NCI-H1105 (cell line): ENCODE data around the gene ELF4.
A peak's percentile ranks its signal among the peaks of the same experiment; 100 is the strongest.
"Not testable (repeated sequence)": the region's sequence is repeated elsewhere in the genome, so short reads cannot be mapped to it uniquely, and the experiment has no call there.

Source experiments
- DNase-seq: peaks from one replicate; lab custom pipeline; 2025; lab: John Stamatoyannopoulos, UW

Gene ELF4

DNA sequence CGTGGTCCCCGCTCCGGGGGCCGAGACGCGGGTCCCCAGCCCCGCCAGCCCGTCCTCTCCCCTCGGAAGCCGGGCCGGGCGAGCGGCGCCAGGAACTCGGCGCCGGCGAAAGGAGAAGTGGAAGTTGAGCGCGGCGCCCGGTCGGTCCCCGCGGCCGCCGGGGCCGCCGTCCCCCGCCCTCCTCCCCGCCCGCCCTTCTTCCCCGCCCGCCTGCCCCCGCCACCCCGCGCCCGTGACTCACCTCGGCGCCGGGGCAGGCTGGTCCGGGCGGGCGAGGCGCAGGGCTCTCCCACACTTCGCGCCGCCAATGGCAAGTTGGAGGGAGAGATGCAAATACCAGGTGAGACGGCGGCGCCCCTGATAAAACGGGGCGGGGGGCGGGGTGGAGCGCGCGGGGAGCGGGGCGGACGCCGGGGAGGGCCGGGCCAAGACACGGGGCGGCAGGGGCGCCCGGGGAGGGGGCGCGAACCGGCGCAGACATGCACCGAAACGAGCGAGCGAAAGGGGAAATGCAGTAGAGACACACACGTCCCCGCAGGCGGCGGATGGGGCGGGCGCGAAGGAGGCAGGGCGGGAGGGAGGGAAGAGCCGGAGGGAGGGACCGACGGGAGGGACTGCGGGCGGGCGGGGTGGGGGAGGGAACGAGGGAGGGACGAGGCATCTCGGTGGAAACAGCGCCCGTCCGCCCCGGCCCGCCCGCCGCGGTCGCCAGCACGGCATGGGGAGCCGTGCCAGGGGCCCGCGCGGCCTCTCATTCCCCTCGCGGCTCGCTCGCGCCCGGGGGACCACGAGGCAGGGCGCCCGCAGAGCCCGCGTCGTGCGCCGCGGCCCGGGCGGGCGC, at the start of gene ELF4:
ELF4 (minus strand) TSS at position 119 of the 841 bp plus-strand sequence. CDS start 29,167 bp downstream, outside the sequence.
- peak; percentile 27 for DNase-seq

DNA sequence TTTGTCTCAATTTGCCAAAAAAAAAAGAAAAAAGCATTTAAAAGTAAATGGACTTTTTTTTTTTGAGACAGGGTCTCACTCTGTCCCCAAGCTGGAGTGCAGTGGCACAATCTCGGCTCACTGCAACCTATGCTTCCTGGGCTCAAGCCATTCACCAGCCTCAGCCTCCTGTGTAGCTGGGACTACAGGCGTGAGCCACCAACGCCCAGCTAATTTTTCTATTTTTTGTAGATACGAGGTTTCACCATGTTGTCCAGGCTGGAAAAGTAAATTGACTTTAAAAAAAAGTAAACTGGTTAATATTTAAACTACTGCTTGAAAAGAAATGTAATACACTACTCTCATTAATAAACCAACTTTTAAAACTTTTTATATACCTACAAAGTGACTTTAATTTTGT, 49.5 kb upstream of the ELF4 start:
- DNase-seq: no peak

DNA sequence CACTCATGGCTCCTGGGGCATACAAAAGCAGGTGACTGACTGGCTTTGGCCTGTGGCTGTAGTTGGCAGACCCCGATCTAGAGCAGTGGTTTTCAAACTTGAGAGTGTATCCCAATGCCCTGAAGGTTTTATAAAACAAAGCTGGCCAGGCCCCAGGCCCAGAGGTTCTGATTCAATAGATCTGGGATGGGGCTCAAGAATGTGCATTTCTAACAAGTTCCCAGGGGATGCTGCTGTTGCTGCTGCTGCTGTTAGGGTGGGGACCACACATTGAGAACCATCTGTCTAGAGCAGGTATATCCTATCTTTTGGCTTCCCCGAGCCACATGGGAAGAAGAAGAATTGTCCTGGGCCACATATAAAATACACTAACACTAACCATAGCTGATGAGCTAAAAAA, 48.0 kb upstream of the ELF4 start:
- DNase-seq: no peak

DNA sequence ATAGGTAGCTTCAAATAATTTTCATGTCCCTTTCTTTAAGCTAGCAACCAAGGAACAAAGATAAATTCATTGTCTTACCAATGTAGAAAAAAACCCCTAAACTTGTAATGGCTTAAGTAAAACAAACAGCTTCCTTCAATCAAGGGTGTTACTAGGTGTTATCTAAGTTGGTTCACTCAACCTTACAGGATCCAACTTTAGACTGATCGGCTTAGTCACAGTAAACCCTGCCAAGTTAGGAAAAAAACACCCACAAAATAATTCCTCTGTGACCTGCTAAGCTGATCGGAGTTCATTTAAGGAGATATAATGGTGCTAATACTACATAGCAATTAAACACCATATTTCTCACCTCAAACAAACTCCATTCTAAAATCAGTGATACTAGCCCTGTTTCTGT, 45.3 kb upstream of the ELF4 start:
- no peak for DNase-seq

DNA sequence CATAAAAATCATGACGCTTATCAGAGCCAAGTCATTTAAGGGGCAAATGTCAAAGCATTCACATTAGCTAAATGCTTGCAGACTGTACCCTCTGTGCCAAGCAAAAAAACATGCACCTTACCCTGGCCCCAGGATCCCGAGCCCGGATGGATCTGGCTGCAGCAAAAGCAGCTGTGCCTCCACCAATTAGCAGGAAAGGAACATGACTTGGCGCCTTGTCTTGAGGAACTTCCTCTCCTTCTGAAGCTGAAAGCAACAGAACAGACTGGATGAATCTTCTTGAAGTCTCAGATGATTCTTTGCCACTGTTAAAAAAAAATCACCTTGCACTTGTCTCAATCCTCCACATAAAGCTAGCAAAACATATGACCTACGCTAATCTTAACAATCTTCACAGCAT, 37.3 kb upstream of the ELF4 start:
- DNase-seq: no peak

DNA sequence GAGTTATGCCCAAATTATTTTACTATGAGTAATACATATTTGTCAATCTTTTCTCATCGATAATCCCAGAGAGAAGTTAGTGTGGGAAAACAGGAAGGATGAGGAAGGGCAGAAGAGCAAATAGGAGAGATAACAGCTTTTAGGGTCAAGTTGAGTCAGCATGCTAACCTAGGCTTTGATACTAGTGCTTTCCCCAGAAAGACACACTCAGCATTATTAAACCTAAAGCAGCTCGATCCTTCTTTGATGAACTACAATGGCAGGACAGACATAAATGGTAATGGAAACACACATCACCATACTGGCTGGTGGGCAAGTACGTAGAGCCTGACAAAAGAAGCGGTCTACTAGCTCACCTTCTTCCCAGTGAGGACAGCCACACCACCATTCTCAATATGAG, 34.8 kb upstream of the ELF4 start:
- no peak for DNase-seq

DNA sequence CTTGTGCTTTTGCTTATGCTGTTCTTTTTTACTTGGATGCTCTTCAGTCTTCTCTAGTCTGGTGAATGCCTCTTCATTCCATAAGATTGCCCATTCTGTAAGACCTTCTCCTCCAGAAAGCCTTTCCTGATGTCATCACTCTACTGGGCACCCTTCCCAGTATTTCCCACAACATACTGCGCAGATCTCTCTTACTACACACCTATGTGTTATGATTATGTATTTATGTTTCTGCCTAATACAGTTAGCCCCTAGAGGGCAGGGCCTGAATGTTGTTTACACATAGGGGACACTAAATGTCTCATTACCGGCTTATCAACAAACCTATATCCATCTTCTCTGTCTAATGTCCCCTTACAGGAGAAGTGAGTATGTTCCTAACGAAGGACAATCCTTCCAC, 34.2 kb upstream of the ELF4 start:
- DNase-seq: no peak

DNA sequence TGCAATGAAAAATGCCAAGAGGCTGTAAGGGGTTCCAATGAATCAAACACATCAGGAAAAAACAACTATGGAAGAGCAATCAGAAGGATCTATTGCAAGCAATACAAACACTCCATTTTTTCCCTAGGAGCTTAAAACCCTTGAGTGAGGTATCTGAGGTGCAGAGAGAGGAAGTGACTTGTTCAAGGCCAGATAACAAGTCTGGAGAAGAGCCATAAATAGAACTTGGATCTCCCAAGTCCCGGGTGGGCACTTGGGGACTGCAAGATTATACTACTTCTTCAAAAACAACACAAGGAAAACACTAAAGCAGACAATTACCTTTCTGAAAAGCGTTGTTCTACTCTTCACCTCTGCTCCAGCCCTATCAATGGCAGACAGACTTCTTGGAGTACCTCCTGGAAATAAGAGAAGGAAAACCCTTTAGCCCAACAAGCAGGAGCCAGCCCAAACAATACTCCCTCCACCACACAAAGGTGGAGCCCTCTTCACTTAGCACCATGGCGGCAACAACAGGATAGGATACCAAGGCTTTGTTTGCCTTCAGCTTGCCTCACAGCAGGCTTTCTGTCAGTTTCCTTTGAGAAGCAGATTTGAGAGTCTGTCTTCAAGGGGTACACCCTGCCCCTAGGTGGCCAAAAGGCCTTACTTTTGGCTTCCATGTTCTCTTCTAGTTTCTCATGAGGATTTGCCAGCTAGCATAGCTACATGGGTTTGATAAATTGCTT, 29.3 kb upstream of the ELF4 start:
- no peak for DNase-seq

DNA sequence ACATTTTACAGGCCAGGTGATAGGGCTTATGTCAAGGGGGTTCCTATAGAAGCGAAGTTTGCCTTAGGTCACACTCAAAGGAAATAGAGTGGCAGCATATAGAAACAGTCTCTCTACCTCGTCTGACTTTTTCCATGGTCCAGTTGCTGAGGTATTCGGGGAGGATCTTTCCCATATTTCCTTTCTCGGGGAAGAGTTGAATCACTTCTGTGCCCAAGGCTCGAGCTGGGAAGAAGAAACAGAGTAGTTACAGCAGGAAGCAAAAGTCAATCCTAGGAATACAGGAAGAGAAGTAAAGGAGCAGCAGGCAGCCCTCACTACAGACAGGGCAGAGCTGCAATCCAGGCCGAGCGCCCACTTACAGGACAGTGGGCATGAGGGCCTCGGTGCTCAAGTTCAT, 26.7 kb upstream of the ELF4 start:
- DNase-seq: no peak

DNA sequence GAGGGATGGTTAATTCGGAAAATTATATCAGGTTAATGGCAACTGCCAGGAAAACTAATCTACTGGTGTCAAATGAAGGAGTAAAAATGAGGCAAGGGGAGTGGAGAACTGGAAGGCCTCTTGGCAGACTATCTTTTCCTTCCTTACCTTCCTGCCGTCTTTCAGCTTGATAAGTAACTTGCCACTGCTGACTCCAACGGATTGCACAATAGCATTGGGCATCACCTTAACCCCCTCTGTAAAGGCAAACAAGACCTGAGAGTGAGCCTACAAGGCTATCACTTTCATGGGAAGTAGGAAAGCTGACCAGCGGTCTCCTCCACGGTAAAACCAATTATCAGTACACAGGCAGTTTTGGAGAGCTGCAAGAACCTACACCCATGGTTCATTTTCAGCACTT, 26.2 kb upstream of the ELF4 start:
- DNase-seq: no peak

DNA sequence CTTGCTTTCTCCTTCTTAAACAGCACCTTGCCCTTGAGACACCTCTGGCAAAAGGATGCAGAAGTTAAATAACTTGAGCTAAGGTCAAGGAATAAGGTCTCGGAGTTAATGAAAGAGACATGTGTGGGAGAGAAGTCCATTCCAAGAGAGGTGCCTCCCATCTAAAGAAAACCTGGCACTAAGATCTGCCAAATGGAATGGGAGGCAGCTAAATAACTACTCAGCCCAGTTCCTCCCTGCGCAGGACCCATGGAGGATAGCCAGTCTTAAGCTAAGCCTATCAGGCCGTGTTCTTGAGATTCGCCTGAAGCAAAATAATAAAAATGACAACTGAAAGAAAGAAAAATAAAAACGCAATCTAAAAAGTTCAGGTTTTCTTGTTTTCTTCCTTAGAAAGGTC, 20.7 kb upstream of the ELF4 start:
- DNase-seq: no peak

DNA sequence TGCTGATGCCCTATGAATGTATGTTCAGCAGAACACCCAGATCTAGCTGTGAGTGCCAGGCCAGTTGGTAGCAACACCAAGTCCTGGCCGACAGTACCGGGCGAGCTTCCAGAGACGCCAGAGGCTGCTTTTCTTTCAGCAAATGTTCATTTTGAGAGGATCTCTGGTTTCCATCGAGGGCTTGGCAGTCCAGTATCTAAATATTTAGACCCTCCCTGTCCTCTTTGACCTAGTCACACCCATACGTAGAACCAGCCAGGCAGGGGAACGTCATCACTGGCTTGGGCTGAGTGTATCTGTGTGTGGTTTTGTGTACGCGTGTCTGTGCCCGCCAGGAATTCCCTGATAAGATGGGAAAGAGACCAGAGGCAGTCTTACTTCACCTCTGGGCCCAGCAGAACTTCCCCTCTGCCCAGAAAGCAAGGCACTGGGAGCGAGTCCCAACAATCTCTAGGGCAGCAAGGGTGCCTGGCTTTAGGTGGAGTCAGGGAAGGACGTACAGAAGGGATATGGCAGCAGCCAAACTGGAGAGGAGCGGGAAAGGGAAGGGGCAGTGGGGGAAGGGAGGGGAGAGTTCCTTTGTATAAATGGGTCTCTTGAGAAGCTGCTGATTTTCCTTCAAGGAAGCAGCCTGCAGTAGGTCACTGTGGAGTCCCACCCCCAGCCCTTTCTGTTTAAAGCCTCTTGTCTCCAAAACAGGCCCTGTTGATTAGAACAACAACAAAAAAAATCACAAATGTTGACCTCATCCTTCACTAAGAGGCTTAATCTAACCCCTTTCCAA, 15.0 kb upstream of the ELF4 start:
- DNase-seq: no peak

DNA sequence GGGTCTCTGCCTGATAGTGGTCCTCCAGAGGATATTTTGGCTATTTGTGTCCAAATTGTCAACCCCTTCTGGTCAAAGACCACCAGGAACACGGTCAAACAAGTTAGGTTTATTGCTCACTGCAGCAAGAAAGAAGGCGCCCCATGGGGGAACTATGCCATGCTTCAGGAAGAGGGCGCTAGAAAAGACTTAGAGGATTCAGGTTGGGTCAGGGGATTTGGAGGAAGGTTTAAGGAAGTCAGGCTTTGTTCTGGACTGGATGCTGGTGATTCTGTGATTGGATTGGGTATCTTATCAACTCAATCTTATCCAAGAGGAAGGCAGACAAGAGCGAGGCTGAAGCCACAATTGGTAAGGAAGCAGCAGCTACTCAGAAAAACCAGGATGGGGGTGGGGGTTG, 14.3 kb upstream of the ELF4 start:
- DNase-seq: no peak

DNA sequence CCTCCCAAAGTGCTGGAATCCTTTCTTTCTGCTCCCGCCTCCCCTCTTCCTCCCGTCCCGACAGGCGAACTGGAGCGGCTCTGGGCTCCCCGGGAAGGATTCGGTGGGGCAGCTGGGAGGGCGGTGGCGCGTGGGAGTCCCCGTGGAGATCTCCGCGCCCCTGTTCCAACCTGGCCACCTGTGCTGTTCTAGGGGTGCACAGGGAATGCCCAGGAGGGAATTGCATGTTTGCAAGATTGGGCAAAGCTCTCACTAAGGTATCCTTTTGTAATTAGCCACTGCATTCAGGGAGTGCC, 11.2 kb upstream of the ELF4 start:
- no peak for DNase-seq

DNA sequence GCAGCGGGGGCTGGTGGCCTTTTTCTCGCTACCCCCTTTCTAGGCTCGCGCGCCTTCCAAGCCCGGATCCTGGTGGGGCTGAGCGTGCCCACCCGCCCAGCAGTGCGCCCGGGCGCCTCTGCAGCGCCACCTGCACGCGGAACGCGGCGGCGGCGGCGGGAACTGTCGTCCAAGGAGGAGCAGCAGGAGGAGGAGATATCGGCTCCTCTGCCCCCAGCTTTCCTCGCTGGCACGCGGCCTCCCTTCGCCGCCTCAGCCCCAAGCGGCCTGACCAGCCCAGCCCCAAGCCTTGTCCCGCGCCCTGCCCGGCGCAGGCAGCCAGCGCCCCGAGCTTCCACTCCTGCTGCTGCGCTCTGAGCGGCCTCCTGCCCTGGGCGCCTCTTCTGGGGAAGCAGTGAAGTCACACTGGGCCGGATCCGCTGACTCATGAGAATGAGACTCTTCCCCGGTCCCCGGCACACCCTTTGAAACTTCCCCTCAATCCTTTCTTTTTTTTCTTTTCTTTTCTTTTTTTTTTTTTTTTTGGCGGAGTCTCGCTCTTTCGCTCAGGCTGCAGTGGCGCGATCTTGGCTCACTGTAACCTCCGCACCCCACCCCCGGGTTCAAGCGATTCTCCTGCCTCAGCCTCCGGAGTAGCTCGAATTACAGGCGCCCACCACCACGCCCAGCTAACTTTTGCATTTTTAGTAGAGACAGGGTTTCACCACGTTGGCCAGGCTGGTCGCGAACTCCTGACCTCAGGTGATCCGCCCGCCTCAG, 10.6 kb upstream of the ELF4 start:
- DNase-seq: no peak

DNA sequence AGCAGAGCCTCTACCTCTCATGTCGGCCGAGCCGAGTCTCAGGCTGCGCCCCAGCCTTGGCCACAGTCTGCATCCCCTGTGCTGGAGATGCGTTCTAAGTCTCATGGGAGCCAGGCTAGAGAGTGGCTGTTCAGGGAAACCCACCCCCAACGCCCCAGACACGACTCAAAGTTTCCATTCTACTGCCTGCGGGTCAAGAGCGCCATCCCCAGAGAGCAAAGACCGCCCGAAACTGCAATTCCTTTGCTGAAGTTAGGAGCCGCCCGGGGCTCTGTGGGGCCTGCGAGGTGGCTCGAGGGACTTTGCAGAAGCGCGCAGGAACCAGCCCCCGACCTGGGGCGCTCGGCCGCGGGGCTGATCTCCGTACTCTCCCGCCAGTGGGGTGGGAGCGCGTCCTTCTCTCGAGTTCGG, 10.0 kb upstream of the ELF4 start:
- DNase-seq: no peak

DNA sequence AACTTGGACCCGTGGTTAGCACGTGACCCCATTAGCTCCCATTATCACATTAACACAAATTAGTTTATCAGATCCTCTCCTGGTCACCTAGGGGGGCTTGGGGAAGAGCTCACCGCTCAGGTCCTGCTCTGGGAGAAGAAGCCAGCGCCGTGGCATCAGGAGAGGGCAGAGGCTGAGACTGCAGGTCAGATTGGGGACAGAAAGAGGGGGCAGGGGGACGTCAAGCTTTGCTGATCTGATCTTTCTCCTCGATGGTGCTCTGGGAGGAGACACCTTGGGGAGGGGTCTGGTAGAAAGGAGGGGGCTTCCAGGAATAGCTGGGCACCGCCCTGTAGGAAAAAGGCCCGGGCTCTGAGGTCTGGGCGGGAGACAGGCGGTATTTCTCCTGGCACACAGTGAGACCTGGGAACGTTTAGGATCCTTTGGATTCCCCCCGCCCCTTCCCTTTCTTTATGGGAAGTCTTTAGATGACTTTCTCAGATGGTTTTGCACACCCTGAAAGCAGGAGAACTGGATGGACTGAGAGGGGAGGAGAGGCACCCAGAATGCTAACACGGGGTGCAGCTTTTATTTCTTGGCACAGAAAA, 9.1 kb upstream of the ELF4 start:
- DNase-seq: no peak

DNA sequence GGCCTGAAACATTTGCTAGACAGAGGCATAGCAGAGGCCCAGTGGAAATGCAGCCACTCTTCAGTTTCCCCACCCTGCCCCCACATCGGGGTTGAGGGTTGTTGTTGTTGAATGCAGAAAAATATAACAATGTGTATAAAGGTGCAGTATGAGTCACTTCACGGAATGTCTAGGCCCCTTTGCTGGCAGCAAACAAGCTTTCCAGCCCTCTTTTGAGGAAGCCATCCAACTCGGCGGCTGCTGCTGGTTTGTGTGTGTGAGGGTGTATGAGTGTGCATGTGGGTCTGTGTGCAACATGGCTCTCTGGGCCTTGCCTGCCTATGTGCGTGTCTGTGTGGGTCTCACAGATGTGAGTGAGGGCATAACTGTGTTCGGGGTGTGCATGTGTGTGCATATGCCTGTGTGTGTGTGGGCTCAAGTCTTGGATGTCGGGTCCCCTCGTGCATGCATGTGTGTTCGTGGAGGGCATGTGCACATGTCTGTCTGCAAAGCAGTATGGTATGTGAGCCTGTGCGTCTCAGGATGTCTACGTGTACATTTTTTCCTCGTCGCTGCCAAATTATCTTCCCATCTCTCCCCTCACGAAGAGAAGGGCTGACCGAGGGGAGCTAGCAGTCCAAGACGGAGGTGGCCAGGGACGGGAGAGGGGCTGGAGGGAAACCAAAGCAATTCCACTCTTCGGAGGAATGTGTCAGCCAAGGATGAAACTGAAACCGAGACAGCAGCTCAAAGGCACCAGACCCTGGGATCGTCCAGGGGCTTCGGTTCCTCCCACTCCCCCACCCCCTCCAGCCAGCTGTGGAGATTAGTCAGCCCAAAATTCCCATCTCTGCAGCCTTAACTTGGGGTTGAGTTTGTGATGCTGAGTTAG, 8.4 kb upstream of the ELF4 start:
- no peak for DNase-seq

DNA sequence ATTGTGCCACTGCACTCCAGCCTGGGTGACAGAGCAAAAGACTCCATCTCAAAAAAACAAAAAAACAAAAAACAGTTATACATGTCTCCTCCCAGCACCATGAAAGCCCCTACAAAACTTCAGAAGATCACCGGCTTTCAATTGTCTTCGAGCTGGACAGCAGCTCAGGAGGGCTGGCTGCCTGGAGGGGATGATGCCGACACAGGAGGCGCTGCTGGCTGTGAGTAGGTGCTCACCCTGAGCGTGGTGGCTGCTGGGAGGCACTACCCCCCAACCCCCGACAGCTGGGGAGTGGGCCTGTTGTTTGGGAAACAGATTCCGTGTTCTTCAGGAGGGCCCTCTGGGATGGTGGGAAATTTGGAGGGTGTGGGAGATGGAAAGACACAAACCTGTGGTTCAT, 6.9 kb upstream of the ELF4 start:
- DNase-seq: no peak

DNA sequence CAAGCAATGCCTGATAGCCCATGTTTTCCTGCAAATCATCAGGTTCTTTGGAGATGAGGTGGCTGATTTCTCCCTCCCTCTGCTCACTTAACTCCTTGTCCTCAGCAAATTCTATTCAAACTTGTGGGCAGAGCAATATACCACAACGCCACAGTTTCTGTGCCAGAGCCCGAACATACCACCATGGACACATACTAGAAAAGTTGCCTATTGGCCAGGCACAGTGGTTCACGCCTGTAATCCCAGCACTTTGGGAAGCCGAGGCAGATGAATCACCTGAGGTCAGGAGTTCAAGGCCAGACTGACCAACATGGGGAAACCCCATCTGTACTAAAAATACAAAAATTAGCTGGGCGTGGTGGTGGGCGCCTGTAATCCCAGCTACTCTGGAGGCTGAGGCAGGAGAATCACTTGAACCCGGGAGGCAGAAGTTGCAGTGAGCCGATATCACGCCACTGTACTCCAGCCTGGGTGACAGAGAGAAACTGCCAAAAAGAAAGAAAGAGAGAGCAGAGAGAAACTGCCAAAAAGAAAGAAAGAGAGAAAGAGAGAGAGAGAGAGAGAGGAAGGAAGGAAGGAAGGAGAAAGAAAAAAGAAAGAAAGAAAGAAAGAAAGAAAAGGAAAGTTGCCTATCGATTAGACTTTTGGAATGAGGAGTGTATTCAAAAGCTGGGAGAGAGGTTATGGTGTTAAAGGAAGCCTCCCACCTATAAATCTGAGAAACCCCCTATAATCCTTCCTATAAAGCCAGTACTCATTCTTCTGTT, 5.0 kb upstream of the ELF4 start:
- not testable (repeated sequence) for DNase-seq
